ENCODE results near the gene HOXC9. TPM values are rescaled to one million over a fixed set of nuclear protein-coding genes. Genes with fewer than 3 reads are reported as not detected.

HOXC9 gene
- total RNA-seq, 1 experiment from 2014 or later, result 0.54 TPM

DNA sequence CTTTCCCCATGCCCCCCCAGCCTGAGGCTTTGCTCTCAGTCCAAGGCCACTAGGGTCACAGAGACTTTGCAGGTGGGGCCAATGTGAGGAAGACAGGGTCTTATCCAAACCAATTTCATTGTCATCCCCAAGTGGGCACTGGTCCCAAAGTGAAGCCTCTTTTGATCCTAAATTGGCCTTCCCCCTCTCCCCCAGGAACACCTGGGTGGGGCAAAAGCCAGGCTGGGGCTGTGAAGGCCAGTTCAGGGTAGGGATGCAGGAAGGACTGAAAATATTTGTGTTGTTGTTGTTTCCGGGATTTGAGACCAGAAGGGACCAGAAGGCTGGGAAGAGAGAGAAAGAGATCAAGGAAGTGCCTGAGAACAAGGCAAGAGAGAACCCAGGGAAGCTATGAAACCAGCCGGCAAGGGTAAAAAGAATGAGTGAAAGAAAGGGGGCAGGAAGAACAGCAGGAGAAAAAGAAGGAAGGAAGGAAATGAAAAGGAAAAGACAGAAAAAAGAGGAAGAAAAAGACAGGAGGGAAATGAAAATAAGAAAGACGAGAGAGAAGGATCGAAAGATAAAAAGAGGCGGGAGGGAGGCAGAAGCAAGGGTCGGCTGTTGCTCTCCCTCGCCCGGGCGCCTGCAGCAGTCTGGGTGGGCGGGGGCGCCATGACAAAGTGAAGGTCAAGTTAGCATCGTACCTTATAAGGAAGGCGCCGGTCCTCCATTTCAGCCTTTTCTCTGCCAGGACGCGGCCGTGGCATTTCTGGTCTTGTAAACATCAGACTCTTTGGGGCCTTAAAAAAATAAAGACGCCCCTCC is 34.5 kb upstream of the HOXC9 start:
- no TSS peak for BruUV-seq (replicated peaks)
- no peaks in the 10 kb centered on the region for H3K9me3 Mint-ChIP-seq (ENCODE audit: low read depth, unreplicated experiment)
- no peak overlapping the region for H3K27ac Mint-ChIP-seq (ENCODE audit: unreplicated experiment)
- H3K4me3 Mint-ChIP-seq (ENCODE audit: low read depth, unreplicated experiment), result no peak overlapping the region
- peaks cover 8% of the 10 kb centered on the region for H3K4me1 Mint-ChIP-seq (ENCODE audit: low read depth, unreplicated experiment)
- no peak for DNase-seq
- CTCF ChIA-PET, result interaction anchor here (1.0 kb wide), 1 partner anchor 24 kb away, joined by 3 read pairs; no protein-coding TSS in a partner anchor
- no peaks in the 10 kb centered on the region for H3K36me3 Mint-ChIP-seq (ENCODE audit: insufficient read depth, unreplicated experiment)
- peaks cover 86% of the 10 kb centered on the region for H3K27me3 Mint-ChIP-seq (ENCODE audit: unreplicated experiment)
- TF ChIP-seq, protein P1, sequence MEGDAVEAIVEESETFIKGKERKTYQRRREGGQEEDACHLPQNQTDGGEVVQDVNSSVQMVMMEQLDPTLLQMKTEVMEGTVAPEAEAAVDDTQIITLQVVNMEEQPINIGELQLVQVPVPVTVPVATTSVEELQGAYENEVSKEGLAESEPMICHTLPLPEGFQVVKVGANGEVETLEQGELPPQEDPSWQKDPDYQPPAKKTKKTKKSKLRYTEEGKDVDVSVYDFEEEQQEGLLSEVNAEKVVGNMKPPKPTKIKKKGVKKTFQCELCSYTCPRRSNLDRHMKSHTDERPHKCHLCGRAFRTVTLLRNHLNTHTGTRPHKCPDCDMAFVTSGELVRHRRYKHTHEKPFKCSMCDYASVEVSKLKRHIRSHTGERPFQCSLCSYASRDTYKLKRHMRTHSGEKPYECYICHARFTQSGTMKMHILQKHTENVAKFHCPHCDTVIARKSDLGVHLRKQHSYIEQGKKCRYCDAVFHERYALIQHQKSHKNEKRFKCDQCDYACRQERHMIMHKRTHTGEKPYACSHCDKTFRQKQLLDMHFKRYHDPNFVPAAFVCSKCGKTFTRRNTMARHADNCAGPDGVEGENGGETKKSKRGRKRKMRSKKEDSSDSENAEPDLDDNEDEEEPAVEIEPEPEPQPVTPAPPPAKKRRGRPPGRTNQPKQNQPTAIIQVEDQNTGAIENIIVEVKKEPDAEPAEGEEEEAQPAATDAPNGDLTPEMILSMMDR (IDR thresholded peaks at IDR 0.05; ENCODE audit: unreplicated experiment), result no peak
- intact Hi-C loops (cut with micrococcal nuclease; ENCODE audit: unreplicated experiment), result no loop called here

DNA sequence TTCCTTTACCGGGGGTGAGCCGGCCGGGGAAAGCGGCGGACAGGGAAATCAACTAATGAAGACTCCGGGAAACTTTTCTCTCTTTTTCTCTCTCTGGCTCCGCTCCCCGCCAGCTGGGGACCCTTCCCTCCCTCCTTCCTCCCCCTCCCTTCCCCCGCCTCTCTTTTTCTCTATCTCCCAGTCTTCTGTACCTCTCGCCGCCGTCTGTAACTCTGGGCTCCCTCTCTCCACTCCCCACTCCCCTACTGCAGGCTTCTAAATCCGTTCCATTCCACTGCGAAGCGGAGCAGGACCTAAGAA is 33.9 kb upstream of the HOXC9 start:
- no TSS peak for BruUV-seq (replicated peaks)
- CTCF ChIA-PET, result no interaction called here
- Mint-ChIP-seq H3K9me3 (ENCODE audit: low read depth, unreplicated experiment) (no peaks in the 10 kb centered on the region), H3K27me3 (ENCODE audit: unreplicated experiment) (peaks cover 90% of the 10 kb centered on the region), H3K4me1 (ENCODE audit: low read depth, unreplicated experiment) (peaks cover 8% of the 10 kb centered on the region), H3K27ac (ENCODE audit: unreplicated experiment) (no peak overlapping the region), H3K4me3 (ENCODE audit: low read depth, unreplicated experiment) (no peak overlapping the region), H3K36me3 (ENCODE audit: insufficient read depth, unreplicated experiment) (no peaks in the 10 kb centered on the region)
- TF ChIP-seq, protein P1 (IDR thresholded peaks at IDR 0.05; ENCODE audit: unreplicated experiment), result no peak
- intact Hi-C loops (cut with micrococcal nuclease; ENCODE audit: unreplicated experiment), result no loop called here
- no peak for DNase-seq

DNA sequence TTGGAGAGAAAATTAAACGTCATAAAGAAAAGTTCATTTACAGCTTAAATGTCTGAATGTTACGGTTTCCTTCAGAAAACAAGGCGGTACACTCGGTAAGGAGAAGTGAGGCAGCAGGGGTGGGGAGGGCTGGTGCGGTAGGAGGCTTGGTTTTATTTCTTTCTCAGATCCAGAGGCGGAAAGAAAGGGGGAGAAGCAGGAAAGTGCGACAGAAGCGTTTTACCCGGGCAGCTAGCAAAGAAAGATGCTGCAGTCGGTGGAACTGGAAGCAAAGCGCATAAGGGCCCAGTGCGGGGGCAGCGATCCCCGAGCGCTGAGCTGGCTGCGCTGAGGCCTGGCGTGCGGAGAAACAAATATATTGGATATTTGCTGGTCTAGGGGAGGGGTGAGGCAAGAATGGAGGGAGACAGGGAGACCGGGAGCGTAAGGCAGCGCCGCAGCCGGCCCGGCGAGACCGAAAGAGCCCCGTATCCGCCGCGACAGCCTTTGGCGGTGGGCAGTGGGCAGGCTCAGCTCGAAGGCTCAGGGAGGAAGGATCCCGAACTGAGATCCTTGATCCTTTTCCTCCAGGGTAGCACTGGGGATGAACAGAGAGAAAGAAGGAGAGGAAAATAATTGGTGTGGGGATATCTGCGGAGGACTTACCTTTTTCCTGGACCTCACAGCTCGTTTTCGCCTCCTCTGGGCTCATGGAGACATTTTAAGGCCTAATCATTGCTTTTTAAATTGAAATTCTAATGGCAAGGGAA is 33.4 kb upstream of the HOXC9 start:
- CTCF ChIA-PET, result no interaction called here
- intact Hi-C loops (cut with micrococcal nuclease; ENCODE audit: unreplicated experiment), result no loop called here
- TF ChIP-seq, protein P1 (IDR thresholded peaks at IDR 0.05; ENCODE audit: unreplicated experiment), result no peak
- Mint-ChIP-seq H3K9me3 (ENCODE audit: low read depth, unreplicated experiment) (no peaks in the 10 kb centered on the region), H3K36me3 (ENCODE audit: insufficient read depth, unreplicated experiment) (no peaks in the 10 kb centered on the region), H3K4me1 (ENCODE audit: low read depth, unreplicated experiment) (peaks cover 8% of the 10 kb centered on the region), H3K4me3 (ENCODE audit: low read depth, unreplicated experiment) (no peak overlapping the region), H3K27ac (ENCODE audit: unreplicated experiment) (no peak overlapping the region), H3K27me3 (ENCODE audit: unreplicated experiment) (peaks cover 96% of the 10 kb centered on the region)
- BruUV-seq (replicated peaks), result no TSS peak
- DNase-seq, result no peak

DNA sequence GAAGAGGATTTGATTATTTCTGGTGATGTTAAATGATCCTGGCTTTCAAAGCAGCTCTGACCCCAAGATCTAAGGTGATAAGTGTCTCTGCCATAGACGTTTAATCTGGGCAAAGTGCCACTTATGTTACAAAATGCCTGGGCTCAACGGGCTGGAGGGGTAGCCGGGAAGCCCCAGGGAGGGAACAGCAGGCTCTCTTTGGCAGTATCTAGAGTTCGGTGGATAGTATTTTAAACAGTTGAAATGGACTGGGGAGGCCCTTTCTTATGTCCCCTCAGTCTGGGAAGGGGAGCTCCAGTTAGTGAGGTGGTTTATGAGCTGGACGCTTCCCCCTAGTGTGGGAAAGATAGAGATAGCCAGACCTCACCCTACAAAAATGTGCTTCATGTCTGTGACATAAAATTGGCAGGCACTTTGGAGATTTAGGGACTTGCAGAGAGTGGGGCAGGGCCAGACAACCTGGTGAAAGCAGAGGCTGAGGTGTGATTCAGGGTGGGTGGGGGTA is 32.5 kb upstream of the HOXC9 start:
- H3K27ac Mint-ChIP-seq (ENCODE audit: unreplicated experiment), result no peak overlapping the region
- H3K4me1 Mint-ChIP-seq (ENCODE audit: low read depth, unreplicated experiment), result peaks cover 8% of the 10 kb centered on the region
- intact Hi-C loops (cut with micrococcal nuclease; ENCODE audit: unreplicated experiment), result no loop called here
- H3K36me3 Mint-ChIP-seq (ENCODE audit: insufficient read depth, unreplicated experiment), result no peaks in the 10 kb centered on the region
- BruUV-seq (replicated peaks), result no TSS peak
- H3K27me3 Mint-ChIP-seq (ENCODE audit: unreplicated experiment), result peaks cover 100% of the 10 kb centered on the region
- TF ChIP-seq, protein P1 (IDR thresholded peaks at IDR 0.05; ENCODE audit: unreplicated experiment), result no peak
- no peaks in the 10 kb centered on the region for H3K9me3 Mint-ChIP-seq (ENCODE audit: low read depth, unreplicated experiment)
- CTCF ChIA-PET, result no interaction called here
- no peak for DNase-seq
- H3K4me3 Mint-ChIP-seq (ENCODE audit: low read depth, unreplicated experiment), result no peak overlapping the region

All from Calu3 (cell line).